Fibroblast of lung (primary cell): ENCODE measurements around the gene CCNJL. TPM values are rescaled to one million over a fixed set of nuclear protein-coding genes. Genes with fewer than 3 reads are reported as not detected.

ENCODE experiments used
- DNase-seq, 2 donors: peaks; one replicate each; pipeline versions ENCODE4 v3.0.0 to v3.0.0-alpha.2; 2010; ENCODE audit warnings: low read depth in 2 of 2
- H2AFZ ChIP-seq: 2 replicates; pipeline ENCODE4 v1.5.1; 2012; ENCODE audit warnings: low read length, control low read depth, inconsistent platforms
- H3K27ac ChIP-seq: 2 replicates; pipeline ENCODE4 v1.5.1; 2011; ENCODE audit warnings: low read length, control low read depth; ENCODE audit not compliant: insufficient read depth
- H3K27me3 ChIP-seq: 2 replicates; pipeline ENCODE4 v1.5.1; 2011; ENCODE audit warnings: mild to moderate bottlenecking, low read length; ENCODE audit not compliant: control insufficient read depth, insufficient read depth
- H3K36me3 ChIP-seq: 2 replicates; pipeline ENCODE4 v1.5.1; 2011; ENCODE audit warnings: low read length; ENCODE audit not compliant: control insufficient read depth, insufficient read depth
- H3K4me1 ChIP-seq: 2 replicates; pipeline ENCODE4 v1.5.1; 2011; ENCODE audit warnings: low read length; ENCODE audit not compliant: control insufficient read depth, insufficient read depth; ENCODE audit errors: extremely low read depth
- H3K4me2 ChIP-seq: 2 replicates; pipeline ENCODE4 v1.5.1; 2011; ENCODE audit warnings: low read length, control low read depth; ENCODE audit not compliant: insufficient read depth; ENCODE audit errors: extremely low read depth
- H3K4me3 ChIP-seq, 4 experiments: fragments of 200-600 bp in 1 of 4; sonication (generic) in 1 of 4; replicated peaks in 1 of 4; 2 replicates each; pipeline ENCODE4 v1.5.1; 2011 to 2016; ENCODE audit warnings: low read length in 4 of 4, low read depth in 3 of 4, mild to moderate bottlenecking in 3 of 4, control low read depth in 2 of 4, inconsistent platforms in 1 of 4, mixed read lengths in 1 of 4; ENCODE audit not compliant: insufficient read depth in 1 of 4; ENCODE audit errors: control extremely low read depth in 1 of 4
- H3K79me2 ChIP-seq: 2 replicates; pipeline ENCODE4 v1.5.1; 2012; ENCODE audit warnings: mild to moderate bottlenecking, low read length, inconsistent platforms; ENCODE audit not compliant: control insufficient read depth, insufficient read depth
- H3K9ac ChIP-seq: 2 replicates; pipeline ENCODE4 v1.5.1; 2011; ENCODE audit warnings: mild to moderate bottlenecking, low read length, control low read depth; ENCODE audit not compliant: insufficient read depth
- H3K9me3 ChIP-seq: 2 replicates; pipeline ENCODE4 v1.5.1; 2012; ENCODE audit warnings: low read depth, low read length; ENCODE audit not compliant: control insufficient read depth, insufficient read depth
- H4K20me1 ChIP-seq: 2 replicates; pipeline ENCODE4 v1.5.1; 2011; ENCODE audit warnings: low read length; ENCODE audit not compliant: control insufficient read depth, insufficient read depth; ENCODE audit errors: extremely low read depth
- EZH2 ChIP-seq: IDR thresholded peaks from 2 replicates; pipeline ENCODE4 v1.5.1; 2012; ENCODE audit warnings: low read length, control low read depth, mild to moderate bottlenecking; ENCODE audit errors: missing control alignments
- polyA minus RNA-seq: library from RNA; depleted of rRNA, polyadenylated mRNA; stranded (reverse); fragments of >200 nt; gene quantifications from 2 replicates; pipeline ENCODE4 v1.2.3, GENCODE V29; 2011; ENCODE audit warnings: low replicate concordance
- polyA plus RNA-seq, 2 donors: library from polyadenylated mRNA; depleted of rRNA in 1 of 2; stranded (reverse) in 1 of 2; unstranded in 1 of 2; fragments of >200 nt; gene quantifications; 2 replicates each; pipeline ENCODE4 v1.2.1, GENCODE V29; 2011 to 2012; ENCODE audit warnings: missing spikeins in 1 of 2
- total RNA-seq: library from RNA; depleted of rRNA; stranded (reverse); fragments of >200 nt; gene quantifications from 2 replicates; pipeline ENCODE4 v1.2.1, GENCODE V29; 2014
- TF ChIP-seq, protein P1 (sequence below), 2 donors: IDR thresholded peaks in 1 of 2; conservative IDR thresholded peaks in 1 of 2; 1 replicate in 1 of 2; 2 replicates in 1 of 2; pipeline ENCODE4 v1.5.1; 2011 to 2012; ENCODE audit warnings: low read length in 2 of 2, control low read depth in 1 of 2, inconsistent platforms in 1 of 2, low read depth in 1 of 2, mild to moderate bottlenecking in 1 of 2

The CCNJL gene, protein sequence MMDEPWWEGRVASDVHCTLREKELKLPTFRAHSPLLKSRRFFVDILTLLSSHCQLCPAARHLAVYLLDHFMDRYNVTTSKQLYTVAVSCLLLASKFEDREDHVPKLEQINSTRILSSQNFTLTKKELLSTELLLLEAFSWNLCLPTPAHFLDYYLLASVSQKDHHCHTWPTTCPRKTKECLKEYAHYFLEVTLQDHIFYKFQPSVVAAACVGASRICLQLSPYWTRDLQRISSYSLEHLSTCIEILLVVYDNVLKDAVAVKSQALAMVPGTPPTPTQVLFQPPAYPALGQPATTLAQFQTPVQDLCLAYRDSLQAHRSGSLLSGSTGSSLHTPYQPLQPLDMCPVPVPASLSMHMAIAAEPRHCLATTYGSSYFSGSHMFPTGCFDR
- total RNA-seq (0.26 TPM in 1 of 2 replicates, not detected in the other), polyA plus RNA-seq (0.68 and 0.73 TPM in 2 replicates), polyA minus RNA-seq (0.33 and 4.7 TPM in 2 replicates)
- 0.63 and 1.2 TPM in 2 replicates for polyA plus RNA-seq (2012)

GRCh38 chr5:160312134-160312959 lies at the start of gene CCNJL:
CCNJL (minus strand) TSS chr5:160312564; CDS start chr5:160311923, 641 bp downstream.
- Histone ChIP-seq H3K79me2 (no peaks in the 10 kb centered on the region), H4K20me1 (no peaks in the 10 kb centered on the region), H3K4me1 (no peaks in the 10 kb centered on the region), H2AFZ (peak within 1 kb of the TSS; percentile 51), H3K4me3 (peak within 1 kb of the TSS; percentile 40 to 62 (median 56)), H3K4me2 (peak within 1 kb of the TSS; percentile 82), H3K9me3 (no peaks in the 10 kb centered on the region), H3K27ac (no peak within 1 kb of the TSS), H3K36me3 (no peaks in the 10 kb centered on the region), H3K27me3 (peaks cover 11% of the 10 kb centered on the region), H3K9ac (peak within 1 kb of the TSS; percentile 45)
- DNase-seq: peak; percentile 17 to 53
- TF ChIP-seq, protein P1, sequence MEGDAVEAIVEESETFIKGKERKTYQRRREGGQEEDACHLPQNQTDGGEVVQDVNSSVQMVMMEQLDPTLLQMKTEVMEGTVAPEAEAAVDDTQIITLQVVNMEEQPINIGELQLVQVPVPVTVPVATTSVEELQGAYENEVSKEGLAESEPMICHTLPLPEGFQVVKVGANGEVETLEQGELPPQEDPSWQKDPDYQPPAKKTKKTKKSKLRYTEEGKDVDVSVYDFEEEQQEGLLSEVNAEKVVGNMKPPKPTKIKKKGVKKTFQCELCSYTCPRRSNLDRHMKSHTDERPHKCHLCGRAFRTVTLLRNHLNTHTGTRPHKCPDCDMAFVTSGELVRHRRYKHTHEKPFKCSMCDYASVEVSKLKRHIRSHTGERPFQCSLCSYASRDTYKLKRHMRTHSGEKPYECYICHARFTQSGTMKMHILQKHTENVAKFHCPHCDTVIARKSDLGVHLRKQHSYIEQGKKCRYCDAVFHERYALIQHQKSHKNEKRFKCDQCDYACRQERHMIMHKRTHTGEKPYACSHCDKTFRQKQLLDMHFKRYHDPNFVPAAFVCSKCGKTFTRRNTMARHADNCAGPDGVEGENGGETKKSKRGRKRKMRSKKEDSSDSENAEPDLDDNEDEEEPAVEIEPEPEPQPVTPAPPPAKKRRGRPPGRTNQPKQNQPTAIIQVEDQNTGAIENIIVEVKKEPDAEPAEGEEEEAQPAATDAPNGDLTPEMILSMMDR (conservative IDR thresholded peaks at IDR 0.05 in 1 of 2, IDR thresholded peaks at IDR 0.05 in 1 of 2; ENCODE audit: low read depth in 1 of 2, low read length in 2 of 2): no peak
- TF ChIP-seq EZH2: no peak

DNA sequence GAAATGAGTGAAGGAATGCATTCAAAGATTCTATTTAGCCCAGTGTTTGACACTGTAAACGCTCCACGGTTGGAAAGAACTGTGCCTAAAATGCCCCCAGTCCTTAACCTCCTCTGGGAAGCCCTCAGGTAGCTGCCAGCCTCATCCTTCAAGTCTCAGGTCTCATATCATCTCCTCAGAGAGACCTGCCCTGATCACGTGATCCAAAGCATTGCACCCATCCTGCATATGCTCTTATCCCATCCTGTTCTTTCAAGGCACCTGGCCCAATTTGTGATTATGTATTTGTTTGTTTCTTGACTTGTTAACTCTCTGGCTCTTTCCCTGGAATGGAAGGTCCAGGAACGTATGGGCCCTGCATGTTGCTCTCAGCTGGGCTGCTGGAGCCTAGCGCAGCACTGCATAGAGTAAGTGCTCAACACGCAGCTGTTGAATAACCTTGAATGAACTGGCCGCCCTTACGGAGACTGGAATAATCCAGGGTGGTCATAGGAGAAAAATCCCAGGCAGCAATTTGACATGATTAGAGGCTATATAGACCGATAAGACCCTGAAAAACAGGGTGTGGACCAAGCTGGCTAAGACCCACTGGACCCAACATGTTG lies 49.4 kb upstream of the CCNJL start:
- H2AFZ ChIP-seq: no peak overlapping the region

More for the DNA sequence above, 49.4 kb upstream of the CCNJL start:
- no peak for DNase-seq
- H3K4me3 ChIP-seq: no peak overlapping the region
- H3K27me3 ChIP-seq: no peaks in the 10 kb centered on the region
- no peaks in the 10 kb centered on the region for H4K20me1 ChIP-seq
- H3K79me2 ChIP-seq: no peaks in the 10 kb centered on the region
- no peak overlapping the region for H3K27ac ChIP-seq
- H3K4me1 ChIP-seq: peaks cover 5% of the 10 kb centered on the region
- H3K9ac ChIP-seq: no peak overlapping the region
- H3K4me2 ChIP-seq: no peak overlapping the region
- TF ChIP-seq, protein P1 (conservative IDR thresholded peaks at IDR 0.05 in 1 of 2, IDR thresholded peaks at IDR 0.05 in 1 of 2; ENCODE audit: low read depth in 1 of 2, low read length in 2 of 2): no peak
- TF ChIP-seq EZH2: no peak
- H3K36me3 ChIP-seq: no peaks in the 10 kb centered on the region
- no peaks in the 10 kb centered on the region for H3K9me3 ChIP-seq
